ENCODE data around the gene NUDT3. TPM values are rescaled to one million over a fixed set of nuclear protein-coding genes. Genes with fewer than 3 reads are reported as not detected.
A peak's percentile ranks its signal among the peaks of the same experiment; 100 is the strongest.

Gene NUDT3
- total and polyA plus RNA-seq, 9 of the 15 experiments (the other 6 are each of a cell fraction or from before 2014, with no cell fraction given) = 5.4 to 81.2 (median 56.4) TPM

DNA sequence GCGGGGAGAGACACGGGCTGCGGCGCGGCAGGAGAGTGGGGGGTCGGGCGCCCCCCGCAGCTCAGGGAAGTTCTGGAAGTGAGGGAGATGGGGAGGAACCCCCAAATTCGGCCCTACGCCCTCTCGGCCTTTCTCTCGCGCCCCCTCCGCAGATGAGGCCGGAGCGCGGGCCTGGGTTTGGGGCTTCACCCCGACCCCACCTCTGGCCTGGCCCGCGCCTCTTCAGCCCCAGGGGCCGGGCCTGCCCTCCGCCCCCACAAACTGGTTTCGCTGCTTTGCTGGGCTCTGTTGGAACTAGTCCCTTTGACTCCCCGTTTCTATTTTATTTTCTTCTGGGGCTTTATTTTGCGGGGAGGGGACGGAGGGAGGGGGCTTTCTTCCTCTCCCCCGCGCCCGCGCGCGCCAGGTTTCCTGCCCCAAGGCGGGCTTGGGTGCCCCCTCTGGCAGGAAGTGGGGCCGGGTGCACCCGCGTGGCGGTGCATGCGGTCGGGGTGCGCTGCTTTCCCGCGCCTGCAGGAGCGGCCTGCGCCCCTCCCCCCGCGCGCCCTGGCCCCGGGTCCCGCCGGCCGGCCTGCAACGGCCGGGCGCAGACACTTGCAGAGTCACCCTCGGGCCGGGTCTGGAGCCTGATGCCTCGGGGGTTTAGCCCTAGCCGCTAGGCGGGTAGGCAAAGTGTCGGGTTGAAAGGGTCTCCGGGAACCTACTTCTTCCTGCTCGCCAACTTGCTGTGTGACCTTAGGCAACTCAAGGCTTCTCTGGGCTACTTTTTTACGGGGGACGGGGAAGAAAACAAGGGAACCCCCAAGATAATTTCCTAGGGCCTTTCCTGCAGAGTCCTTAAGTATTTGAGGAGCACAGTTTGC lies 154.5 kb downstream of the NUDT3 start (continued):
- TF ChIP-seq, protein P1, sequence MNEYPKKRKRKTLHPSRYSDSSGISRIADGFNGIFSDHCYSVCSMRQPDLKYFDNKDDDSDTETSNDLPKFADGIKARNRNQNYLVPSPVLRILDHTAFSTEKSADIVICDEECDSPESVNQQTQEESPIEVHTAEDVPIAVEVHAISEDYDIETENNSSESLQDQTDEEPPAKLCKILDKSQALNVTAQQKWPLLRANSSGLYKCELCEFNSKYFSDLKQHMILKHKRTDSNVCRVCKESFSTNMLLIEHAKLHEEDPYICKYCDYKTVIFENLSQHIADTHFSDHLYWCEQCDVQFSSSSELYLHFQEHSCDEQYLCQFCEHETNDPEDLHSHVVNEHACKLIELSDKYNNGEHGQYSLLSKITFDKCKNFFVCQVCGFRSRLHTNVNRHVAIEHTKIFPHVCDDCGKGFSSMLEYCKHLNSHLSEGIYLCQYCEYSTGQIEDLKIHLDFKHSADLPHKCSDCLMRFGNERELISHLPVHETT (CRISPR knock-in tag; conservative IDR thresholded peaks at IDR 0.05 in 1 of 2, IDR thresholded peaks at IDR 0.05 in 1 of 2) = peak in 1 of 2 experiments; percentile 19; a peak in 1 of 4 replicates
- TF ChIP-seq MAFF (IDR thresholded peaks at IDR 0.05; ENCODE audit: low read length) (no peak), SMARCA5 (IDR thresholded peaks at IDR 0.05) (no peak), C11orf30 (IDR thresholded peaks at IDR 0.05; ENCODE audit: low read depth) (no peak), NONO (IDR thresholded peaks at IDR 0.05; ENCODE audit: low read depth in 2 of 2, low read length in 1 of 2) (peak in 1 of 2 experiments; percentile 81; a peak in 1 of 4 replicates), ATF1 (CRISPR knock-in tag; IDR thresholded peaks at IDR 0.05) (no peak), ATF1 (tag; IDR thresholded peaks at IDR 0.05) (peak; percentile 59; the same call in 1 of the 2 replicates), ADNP (tag; IDR thresholded peaks at IDR 0.05) (no peak), SAFB2 (IDR thresholded peaks at IDR 0.05; ENCODE audit: borderline replicate concordance, low read depth, low read length, severe bottlenecking) (no peak), HIVEP1 (CRISPR knock-in tag; IDR thresholded peaks at IDR 0.05) (no peak), CXXC5 (CRISPR knock-in tag; IDR thresholded peaks at IDR 0.05) (peak; percentile 97), ESRRA (IDR thresholded peaks at IDR 0.05; ENCODE audit: borderline replicate concordance, low read depth) (peak; percentile 79), ZNF644 (tag; IDR thresholded peaks at IDR 0.05; ENCODE audit: low read depth) (no peak), GABPA (tag; conservative IDR thresholded peaks at IDR 0.05; ENCODE audit: low read depth) (peak; percentile 86), MED1 (CRISPR knock-in tag; IDR thresholded peaks at IDR 0.05; ENCODE audit: borderline replicate concordance) (no peak), NR2C1 (IDR thresholded peaks at IDR 0.05) (no peak), NR2C1 (tag; IDR thresholded peaks at IDR 0.05) (no peak), ZFP1 (CRISPR knock-in tag; IDR thresholded peaks at IDR 0.05) (no peak), GABPB1 (CRISPR knock-in tag; IDR thresholded peaks at IDR 0.05) (peak; percentile 91)
- TF ChIP-seq, protein P2, sequence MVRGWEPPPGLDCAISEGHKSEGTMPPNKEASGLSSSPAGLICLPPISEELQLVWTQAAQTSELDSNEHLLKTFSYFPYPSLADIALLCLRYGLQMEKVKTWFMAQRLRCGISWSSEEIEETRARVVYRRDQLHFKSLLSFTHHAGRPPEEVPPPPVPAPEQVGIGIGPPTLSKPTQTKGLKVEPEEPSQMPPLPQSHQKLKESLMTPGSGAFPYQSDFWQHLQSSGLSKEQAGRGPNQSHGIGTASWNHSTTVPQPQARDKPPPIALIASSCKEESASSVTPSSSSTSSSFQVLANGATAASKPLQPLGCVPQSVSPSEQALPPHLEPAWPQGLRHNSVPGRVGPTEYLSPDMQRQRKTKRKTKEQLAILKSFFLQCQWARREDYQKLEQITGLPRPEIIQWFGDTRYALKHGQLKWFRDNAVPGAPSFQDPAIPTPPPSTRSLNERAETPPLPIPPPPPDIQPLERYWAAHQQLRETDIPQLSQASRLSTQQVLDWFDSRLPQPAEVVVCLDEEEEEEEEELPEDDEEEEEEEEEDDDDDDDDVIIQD (CRISPR knock-in tag; IDR thresholded peaks at IDR 0.05) = no peak
- TF ChIP-seq, protein P3, sequence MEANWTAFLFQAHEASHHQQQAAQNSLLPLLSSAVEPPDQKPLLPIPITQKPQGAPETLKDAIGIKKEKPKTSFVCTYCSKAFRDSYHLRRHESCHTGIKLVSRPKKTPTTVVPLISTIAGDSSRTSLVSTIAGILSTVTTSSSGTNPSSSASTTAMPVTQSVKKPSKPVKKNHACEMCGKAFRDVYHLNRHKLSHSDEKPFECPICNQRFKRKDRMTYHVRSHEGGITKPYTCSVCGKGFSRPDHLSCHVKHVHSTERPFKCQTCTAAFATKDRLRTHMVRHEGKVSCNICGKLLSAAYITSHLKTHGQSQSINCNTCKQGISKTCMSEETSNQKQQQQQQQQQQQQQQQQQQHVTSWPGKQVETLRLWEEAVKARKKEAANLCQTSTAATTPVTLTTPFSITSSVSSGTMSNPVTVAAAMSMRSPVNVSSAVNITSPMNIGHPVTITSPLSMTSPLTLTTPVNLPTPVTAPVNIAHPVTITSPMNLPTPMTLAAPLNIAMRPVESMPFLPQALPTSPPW (CRISPR knock-in tag; IDR thresholded peaks at IDR 0.05) = peak; percentile 92
- TF ChIP-seq, protein P4, sequence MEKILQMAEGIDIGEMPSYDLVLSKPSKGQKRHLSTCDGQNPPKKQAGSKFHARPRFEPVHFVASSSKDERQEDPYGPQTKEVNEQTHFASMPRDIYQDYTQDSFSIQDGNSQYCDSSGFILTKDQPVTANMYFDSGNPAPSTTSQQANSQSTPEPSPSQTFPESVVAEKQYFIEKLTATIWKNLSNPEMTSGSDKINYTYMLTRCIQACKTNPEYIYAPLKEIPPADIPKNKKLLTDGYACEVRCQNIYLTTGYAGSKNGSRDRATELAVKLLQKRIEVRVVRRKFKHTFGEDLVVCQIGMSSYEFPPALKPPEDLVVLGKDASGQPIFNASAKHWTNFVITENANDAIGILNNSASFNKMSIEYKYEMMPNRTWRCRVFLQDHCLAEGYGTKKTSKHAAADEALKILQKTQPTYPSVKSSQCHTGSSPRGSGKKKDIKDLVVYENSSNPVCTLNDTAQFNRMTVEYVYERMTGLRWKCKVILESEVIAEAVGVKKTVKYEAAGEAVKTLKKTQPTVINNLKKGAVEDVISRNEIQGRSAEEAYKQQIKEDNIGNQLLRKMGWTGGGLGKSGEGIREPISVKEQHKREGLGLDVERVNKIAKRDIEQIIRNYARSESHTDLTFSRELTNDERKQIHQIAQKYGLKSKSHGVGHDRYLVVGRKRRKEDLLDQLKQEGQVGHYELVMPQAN (IDR thresholded peaks at IDR 0.05; ENCODE audit: borderline replicate concordance) = peak; percentile 38; the same call in 1 of the 2 replicates
